ENCODE results near the gene AATK. TPM values are rescaled to one million over a fixed set of nuclear protein-coding genes. Genes with fewer than 3 reads are reported as not detected.
"Not testable (repeated sequence)": the region's sequence is repeated elsewhere in the genome, so short reads cannot be mapped to it uniquely, and the experiment has no call there.

AATK gene
- total RNA-seq, 1 experiment from 2014 or later = 0.46 TPM

- no TSS peak for BruUV-seq (replicated peaks)
- Histone ChIP-seq H4K20me1 (ENCODE audit: insufficient read depth) (no peaks in the 10 kb centered on the region), H2AFZ (no peak overlapping the region), H3K4me1 (replicated peaks; ENCODE audit: insufficient read depth) (no peaks in the 10 kb centered on the region), H3K36me3 (ENCODE audit: low read depth) (no peaks in the 10 kb centered on the region), H3K9me2 (ENCODE audit: insufficient read depth) (no peaks in the 10 kb centered on the region), H3F3A (ENCODE audit: insufficient read depth, low read depth) (no peaks in the 10 kb centered on the region), H3K4me3 (no peak overlapping the region), H3K27ac (no peak overlapping the region), H3K4me2 (no peak overlapping the region), H3K79me2 (ENCODE audit: low read depth) (no peaks in the 10 kb centered on the region), H3K9me3 (ENCODE audit: insufficient read depth, low read depth) (no peaks in the 10 kb centered on the region), H3K27me3 (ENCODE audit: insufficient read depth, low read depth) (peaks cover 20% of the 10 kb centered on the region; the same call in 1 of the 2 replicates)
- no peak for DNase-seq
- TF ChIP-seq EZH2 (IDR thresholded peaks at IDR 0.05; ENCODE audit: low read depth) = no peak
- TF ChIP-seq CTCF (conservative IDR thresholded peaks at IDR 0.05) = no peak
- ChIA-PET POLR2A (ENCODE audit: unreplicated experiment) (interaction anchor here (0.5 to 0.6 kb wide), 2 partner anchors 111 to 371 kb away, joined by 4 to 5 read pairs; no protein-coding TSS in a partner anchor), CTCF (no interaction called here)
- intact Hi-C loops (cut with micrococcal nuclease; ENCODE audit: unreplicated experiment) = no loop called here
Measured at GRCh38 chr17:81147701-81148100, 18.3 kb downstream of the AATK start.

GRCh38 chr17:81146208-81146607 is 19.8 kb downstream of the AATK start:
- H2AFZ ChIP-seq; H3K4me1 ChIP-seq (replicated peaks; ENCODE audit: insufficient read depth); H3K27me3 ChIP-seq (ENCODE audit: insufficient read depth, low read depth); DNase-seq; POLR2A ChIA-PET (ENCODE audit: unreplicated experiment); H3K9me3 ChIP-seq (ENCODE audit: insufficient read depth, low read depth); H3K9me2 ChIP-seq (ENCODE audit: insufficient read depth); intact Hi-C loops (cut with micrococcal nuclease; ENCODE audit: unreplicated experiment); H3K27ac ChIP-seq; BruUV-seq (replicated peaks); H3K36me3 ChIP-seq (ENCODE audit: low read depth); H3K4me2 ChIP-seq; H3K79me2 ChIP-seq (ENCODE audit: low read depth); CTCF ChIA-PET; H4K20me1 ChIP-seq (ENCODE audit: insufficient read depth); H3K4me3 ChIP-seq; H3F3A ChIP-seq (ENCODE audit: insufficient read depth, low read depth): not testable (repeated sequence)

- TF ChIP-seq CTCF (conservative IDR thresholded peaks at IDR 0.05) (no peak), EZH2 (IDR thresholded peaks at IDR 0.05; ENCODE audit: low read depth) (no peak)
- DNase-seq = no peak
- ChIA-PET CTCF (no interaction called here), POLR2A (ENCODE audit: unreplicated experiment) (no interaction called here)
- no peak overlapping the region for H3K4me3 ChIP-seq
- no peaks in the 10 kb centered on the region for H3K4me1 ChIP-seq (replicated peaks; ENCODE audit: insufficient read depth)
- intact Hi-C loops (cut with micrococcal nuclease; ENCODE audit: unreplicated experiment) = loop anchor here (5.0 kb wide), 1 partner anchor 58 kb away; no protein-coding TSS in a partner anchor
- no peaks in the 10 kb centered on the region for H4K20me1 ChIP-seq (ENCODE audit: insufficient read depth)
- H3K4me2 ChIP-seq = no peak overlapping the region
- H3K27me3 ChIP-seq (ENCODE audit: insufficient read depth, low read depth) = no peaks in the 10 kb centered on the region
- H3F3A ChIP-seq (ENCODE audit: insufficient read depth, low read depth) = no peaks in the 10 kb centered on the region
- no peaks in the 10 kb centered on the region for H3K79me2 ChIP-seq (ENCODE audit: low read depth)
- no peak overlapping the region for H2AFZ ChIP-seq
- H3K27ac ChIP-seq = no peak overlapping the region
- no TSS peak for BruUV-seq (replicated peaks)
- no peaks in the 10 kb centered on the region for H3K36me3 ChIP-seq (ENCODE audit: low read depth)
- H3K9me2 ChIP-seq (ENCODE audit: insufficient read depth) = no peaks in the 10 kb centered on the region
- H3K9me3 ChIP-seq (ENCODE audit: insufficient read depth, low read depth) = no peaks in the 10 kb centered on the region
Measured at GRCh38 chr17:81144423-81144781, 21.6 kb downstream of the AATK start.

GRCh38 chr17:81143717-81144422 is 22.2 kb downstream of the AATK start:
- Histone ChIP-seq H2AFZ (no peak overlapping the region), H3K36me3 (ENCODE audit: low read depth) (no peaks in the 10 kb centered on the region), H3K79me2 (ENCODE audit: low read depth) (no peaks in the 10 kb centered on the region), H3K4me1 (replicated peaks; ENCODE audit: insufficient read depth) (no peaks in the 10 kb centered on the region), H3K27me3 (ENCODE audit: insufficient read depth, low read depth) (no peaks in the 10 kb centered on the region), H4K20me1 (ENCODE audit: insufficient read depth) (no peaks in the 10 kb centered on the region), H3K9me3 (ENCODE audit: insufficient read depth, low read depth) (no peaks in the 10 kb centered on the region), H3F3A (ENCODE audit: insufficient read depth, low read depth) (no peaks in the 10 kb centered on the region), H3K4me3 (no peak overlapping the region), H3K27ac (no peak overlapping the region), H3K4me2 (no peak overlapping the region), H3K9me2 (ENCODE audit: insufficient read depth) (no peaks in the 10 kb centered on the region)
- ChIA-PET CTCF (interaction anchor here (0.6 kb wide), 1 partner anchor 548 kb away, joined by 3 read pairs; no protein-coding TSS in a partner anchor), POLR2A (ENCODE audit: unreplicated experiment) (no interaction called here)
- intact Hi-C loops (cut with micrococcal nuclease; ENCODE audit: unreplicated experiment) = loop anchor here (5.0 kb wide), 1 partner anchor 58 kb away; no protein-coding TSS in a partner anchor
- TF ChIP-seq CTCF (conservative IDR thresholded peaks at IDR 0.05) = no peak
- no peak for TF ChIP-seq EZH2 (IDR thresholded peaks at IDR 0.05; ENCODE audit: low read depth)
- DNase-seq = no peak
- BruUV-seq (replicated peaks) = no TSS peak
